HG03575 (cell line): ENCODE data around the gene GSTM2.

ENCODE experiments used
- ATAC-seq: cut with Tn5 transposase; IDR thresholded peaks from one replicate; pipeline ENCODE4 v1.9.1; 2021; ENCODE audit not compliant: unreplicated experiment, insufficient number of reproducible peaks, low FRiP score; ENCODE audit errors: extremely low read depth

Gene GSTM2

GRCh38 chr1:109667452-109668122 is at the start of gene GSTM2:
TSS of gene GSTM2 (plus strand) at chr1:109668057. CDS start at chr1:109668116, 59 bp downstream.
- ATAC-seq, result no peak

GRCh38 chr1:109618661-109619575 is 48.9 kb upstream of the GSTM2 start:
- no peak for ATAC-seq

- no peak for ATAC-seq
Measured at GRCh38 chr1:109619576-109620400, 48.1 kb upstream of the GSTM2 start, which contains the start of the genes AMPD2 and GNAT2. TSS of gene AMPD2 (plus strand) at chr1:109619837. CDS start at chr1:109621176, 1,339 bp downstream. TSS of gene GNAT2 (minus strand) at chr1:109619616. CDS start at chr1:109612870, 6,746 bp downstream.

- no peak for ATAC-seq
Measured at GRCh38 chr1:109620401-109620791, 47.5 kb upstream of the GSTM2 start.

- ATAC-seq, result peak; percentile 59
Measured at GRCh38 chr1:109620841-109621286, 47.0 kb upstream of the GSTM2 start.

- no peak for ATAC-seq
Measured at GRCh38 chr1:109621379-109622136, 46.3 kb upstream of the GSTM2 start.

GRCh38 chr1:109622137-109622892 is 45.5 kb upstream of the GSTM2 start:
- ATAC-seq, result no peak

GRCh38 chr1:109622895-109623294 is 45.0 kb upstream of the GSTM2 start:
- ATAC-seq, result no peak

- ATAC-seq, result no peak
Measured at GRCh38 chr1:109623601-109624161, 44.2 kb upstream of the GSTM2 start.

- ATAC-seq, result no peak
Measured at GRCh38 chr1:109624201-109625010, 43.5 kb upstream of the GSTM2 start.

GRCh38 chr1:109625176-109625575 is 42.7 kb upstream of the GSTM2 start:
- no peak for ATAC-seq

- no peak for ATAC-seq
Measured at GRCh38 chr1:109625601-109626560, 42.0 kb upstream of the GSTM2 start.

GRCh38 chr1:109626682-109627408 is 41.0 kb upstream of the GSTM2 start:
- no peak for ATAC-seq

- ATAC-seq, result no peak
Measured at GRCh38 chr1:109627692-109628399, 40.0 kb upstream of the GSTM2 start.
